PC-3 (cell line): ENCODE measurements around the gene HOXC10. TPM values are rescaled to one million over a fixed set of nuclear protein-coding genes. Genes with fewer than 3 reads are reported as not detected.

Source experiments
- ATAC-seq: fragments of 200-7000 bp; cut with Tn5 transposase; 2 replicates; pipeline ENCODE4 v1.9.1; 2020; ENCODE audit warnings: mild to moderate bottlenecking, moderate library complexity
- BruUV-seq: library from RNA; stranded (reverse); fragments of 400-500 nt; replicated peaks from 2 replicates; lab custom pipeline; 2021; lab: Mats Ljungman, UMichigan
- CTCF ChIA-PET: fragments of 300-600 bp; sonication (Branson Sonifier 250); formaldehyde crosslinking; loops from one replicate; lab custom pipeline; 2022; ENCODE audit warnings: antibody characterized with exemption; lab: Charles Lee
- POLR2A ChIA-PET: fragments of 300-600 bp; sonication (Branson Sonifier 250); formaldehyde crosslinking; loops from one replicate; lab custom pipeline; 2022; ENCODE audit warnings: antibody characterized with exemption; ENCODE audit not compliant: unreplicated experiment; lab: Charles Lee
- DNase-seq: peaks from one replicate; pipeline ENCODE4 v3.0.0-alpha.2; 2015
- H2AFZ ChIP-seq: fragments of 300-600 bp; sonication (generic); 2 replicates; pipeline ENCODE4 v1.6.0; 2016; ENCODE audit warnings: antibody characterized with exemption, low read length
- H3F3A ChIP-seq: fragments of 300-600 bp; sonication (generic); one replicate; pipeline ENCODE4 v1.6.0; 2017; ENCODE audit warnings: antibody characterized with exemption, low read length, control low read depth, mild to moderate bottlenecking; ENCODE audit not compliant: unreplicated experiment
- H3K27ac ChIP-seq: fragments of 300-600 bp; sonication (generic); 2 replicates; pipeline ENCODE4 v1.5.1; 2016; ENCODE audit warnings: mild to moderate bottlenecking, low read length
- H3K27me3 ChIP-seq: fragments of 300-600 bp; sonication (generic); 2 replicates; pipeline ENCODE4 v1.6.1; 2016; ENCODE audit warnings: low read length, mixed read lengths
- H3K36me3 ChIP-seq: fragments of 300-600 bp; sonication (generic); 2 replicates; pipeline ENCODE4 v1.6.1; 2016; ENCODE audit warnings: low read depth, mixed run types, low read length, mixed read lengths
- H3K4me1 ChIP-seq: fragments of 300-600 bp; sonication (generic); 2 replicates; pipeline ENCODE4 v1.5.1; 2016; ENCODE audit warnings: low read length; ENCODE audit not compliant: insufficient read depth
- H3K4me2 ChIP-seq: fragments of 300-600 bp; sonication (generic); 2 replicates; pipeline ENCODE4 v1.6.0; 2016; ENCODE audit warnings: low read length
- H3K4me3 ChIP-seq: fragments of 300-600 bp; sonication (generic); 2 replicates; pipeline ENCODE4 v1.5.1; 2016; ENCODE audit warnings: mild to moderate bottlenecking, low read length, mixed read lengths
- H3K79me2 ChIP-seq: fragments of 300-600 bp; sonication (generic); 2 replicates; pipeline ENCODE4 v1.6.1; 2017; ENCODE audit warnings: low read length, mixed read lengths
- H3K9ac ChIP-seq: fragments of 300-600 bp; sonication (generic); 2 replicates; pipeline ENCODE4 v1.6.0; 2016; ENCODE audit warnings: mild to moderate bottlenecking, low read length
- H3K9me2 ChIP-seq: fragments of 300-600 bp; sonication (generic); replicated peaks from 2 replicates; pipeline ENCODE4 v1.6.1; 2016; ENCODE audit warnings: mixed run types, low read length, mixed read lengths
- H3K9me3 ChIP-seq: fragments of 300-600 bp; sonication (generic); 2 replicates; pipeline ENCODE4 v1.6.1; 2016; ENCODE audit warnings: low read length, mixed read lengths
- H4K20me1 ChIP-seq: fragments of 300-600 bp; sonication (generic); 2 replicates; pipeline ENCODE4 v1.6.1; 2016; ENCODE audit warnings: low read length, mixed read lengths
- EZH2 ChIP-seq: fragments of 300-600 bp; sonication (generic); IDR thresholded peaks from one replicate; pipeline ENCODE4 v1.6.1; 2017; ENCODE audit warnings: antibody characterized with exemption, mild to moderate bottlenecking, low read length; ENCODE audit not compliant: unreplicated experiment
- EZH2phosphoT487 ChIP-seq: fragments of 300-600 bp; sonication (generic); IDR thresholded peaks from 2 replicates; pipeline ENCODE4 v1.6.1; 2018; ENCODE audit warnings: mild to moderate bottlenecking, antibody characterized with exemption, low read length, borderline replicate concordance
- intact Hi-C: fragments of 100-400 bp; cut with micrococcal nuclease; formaldehyde crosslinking; loops from 2 replicates; pipeline ENCODE4 v1.9.0; 2023
- total RNA-seq: library from RNA; depleted of rRNA; stranded (reverse); fragments of >200 nt; gene quantifications from 2 replicates; pipeline ENCODE4 v1.2.3, GENCODE V29; 2014
- TF ChIP-seq, protein P1 (sequence below): fragments of 300-600 bp; sonication (generic); conservative IDR thresholded peaks from 2 replicates; pipeline ENCODE4 v1.5.1; 2017; ENCODE audit warnings: antibody characterized with exemption, low read depth, mild to moderate bottlenecking, low read length

The HOXC10 gene
- total RNA-seq, 1 experiment from 2014 or later, result 0.69 TPM

DNA sequence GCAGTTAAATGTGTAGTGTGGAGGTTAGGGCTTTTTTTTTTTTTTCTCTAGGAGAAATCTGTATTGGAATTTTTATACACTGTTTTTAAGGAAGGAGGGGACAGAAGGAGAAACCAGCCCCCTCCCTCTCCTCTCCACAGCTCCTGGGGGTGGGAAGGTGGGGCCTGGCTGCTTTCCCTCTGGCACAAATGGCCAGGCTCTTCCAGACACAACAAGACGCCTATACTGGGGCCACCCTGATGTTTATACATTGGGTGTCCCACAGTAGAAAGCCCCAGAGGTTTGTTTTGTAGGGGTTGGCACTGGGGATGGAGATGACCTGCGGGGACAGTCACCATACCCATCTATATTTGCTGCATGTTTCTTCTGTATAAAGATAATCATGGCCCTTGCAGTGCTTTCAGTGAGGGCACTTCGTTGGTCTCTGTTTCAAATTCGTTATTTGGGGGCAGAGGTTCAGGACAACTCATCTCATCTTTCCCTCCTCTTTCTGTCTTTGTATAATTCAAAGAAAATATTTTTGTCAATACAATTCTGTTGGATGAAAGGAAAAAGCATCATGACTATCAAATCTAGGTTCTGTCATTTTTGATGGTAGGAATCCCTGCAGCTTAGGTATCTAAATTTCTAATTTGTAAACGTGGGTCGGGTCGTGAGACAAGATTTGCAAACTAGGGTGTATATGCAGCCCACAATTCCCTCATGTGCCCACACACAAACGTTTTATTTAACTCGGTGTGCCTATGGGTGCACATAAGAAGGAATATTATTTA lies 7.9 kb upstream of the HOXC10 start:
- CTCF ChIA-PET, result interaction anchor here (0.7 kb wide), 1 partner anchor 13 kb away, joined by 5 read pairs; no protein-coding TSS in a partner anchor
- no peaks in the 10 kb centered on the region for H3K9me2 ChIP-seq
- intact Hi-C loops, result no loop called here
- H2AFZ ChIP-seq, result no peak overlapping the region
- ATAC-seq (no peak), DNase-seq (no peak)
- no peak overlapping the region for H3K27ac ChIP-seq
- BruUV-seq, result no TSS peak
- H3K9ac ChIP-seq, result no peak overlapping the region
- TF ChIP-seq EZH2 (no peak), EZH2phosphoT487 (no peak)
- TF ChIP-seq, protein P1, sequence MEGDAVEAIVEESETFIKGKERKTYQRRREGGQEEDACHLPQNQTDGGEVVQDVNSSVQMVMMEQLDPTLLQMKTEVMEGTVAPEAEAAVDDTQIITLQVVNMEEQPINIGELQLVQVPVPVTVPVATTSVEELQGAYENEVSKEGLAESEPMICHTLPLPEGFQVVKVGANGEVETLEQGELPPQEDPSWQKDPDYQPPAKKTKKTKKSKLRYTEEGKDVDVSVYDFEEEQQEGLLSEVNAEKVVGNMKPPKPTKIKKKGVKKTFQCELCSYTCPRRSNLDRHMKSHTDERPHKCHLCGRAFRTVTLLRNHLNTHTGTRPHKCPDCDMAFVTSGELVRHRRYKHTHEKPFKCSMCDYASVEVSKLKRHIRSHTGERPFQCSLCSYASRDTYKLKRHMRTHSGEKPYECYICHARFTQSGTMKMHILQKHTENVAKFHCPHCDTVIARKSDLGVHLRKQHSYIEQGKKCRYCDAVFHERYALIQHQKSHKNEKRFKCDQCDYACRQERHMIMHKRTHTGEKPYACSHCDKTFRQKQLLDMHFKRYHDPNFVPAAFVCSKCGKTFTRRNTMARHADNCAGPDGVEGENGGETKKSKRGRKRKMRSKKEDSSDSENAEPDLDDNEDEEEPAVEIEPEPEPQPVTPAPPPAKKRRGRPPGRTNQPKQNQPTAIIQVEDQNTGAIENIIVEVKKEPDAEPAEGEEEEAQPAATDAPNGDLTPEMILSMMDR, result no peak
- no peaks in the 10 kb centered on the region for H4K20me1 ChIP-seq
- no peak overlapping the region for H3K4me3 ChIP-seq
- no peaks in the 10 kb centered on the region for H3F3A ChIP-seq
- no peaks in the 10 kb centered on the region for H3K79me2 ChIP-seq
- H3K9me3 ChIP-seq, result no peaks in the 10 kb centered on the region
- no peaks in the 10 kb centered on the region for H3K27me3 ChIP-seq
- H3K4me1 ChIP-seq, result peaks cover 32% of the 10 kb centered on the region
- H3K4me2 ChIP-seq, result peak overlapping the region; percentile 79
- no peaks in the 10 kb centered on the region for H3K36me3 ChIP-seq
- POLR2A ChIA-PET, result no interaction called here

DNA sequence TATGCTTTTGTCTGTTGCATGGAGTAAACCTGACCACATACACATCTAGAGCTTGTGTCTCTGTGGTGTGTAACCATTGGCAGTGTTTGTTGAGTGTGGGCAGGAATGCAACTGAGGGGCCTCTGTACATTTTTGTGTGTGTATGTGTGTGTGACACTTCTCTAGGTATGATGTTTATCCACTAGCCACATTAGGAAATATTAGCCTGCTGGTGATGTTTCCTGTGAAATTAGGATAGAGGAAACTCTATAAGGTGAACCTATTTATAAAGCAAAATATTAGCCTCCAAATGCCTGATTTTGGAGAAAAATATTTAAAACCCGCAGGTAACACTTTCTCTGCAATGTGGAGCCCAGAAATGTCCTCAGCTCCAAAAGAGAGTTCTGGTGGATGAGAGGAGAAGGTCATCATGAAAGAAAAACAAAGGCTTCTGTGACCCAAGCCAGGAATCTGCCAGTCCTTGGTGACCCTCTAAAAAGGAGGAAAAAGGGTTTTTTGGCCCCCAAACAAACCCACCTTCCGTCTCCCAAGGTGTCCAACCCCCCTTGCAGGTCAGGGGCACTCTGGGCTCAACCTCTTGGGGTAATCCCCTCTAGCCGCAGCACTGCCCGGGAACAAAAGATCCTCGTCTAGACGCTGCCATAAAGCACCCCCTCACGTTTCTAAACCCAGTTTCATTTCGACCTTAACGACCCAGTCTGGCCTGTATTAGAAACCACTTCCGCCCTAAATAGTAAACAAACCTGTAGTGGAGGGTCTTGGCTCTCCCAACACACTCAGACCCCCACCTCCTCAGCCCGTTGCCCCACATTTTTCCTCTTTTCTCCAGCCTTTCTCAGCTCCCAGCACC lies 7.1 kb upstream of the HOXC10 start:
- BruUV-seq, result no TSS peak
- Histone ChIP-seq H3K4me2 (peak overlapping the region; percentile 79), H3K27ac (no peak overlapping the region)

More for the DNA sequence above, 7.1 kb upstream of the HOXC10 start:
- Histone ChIP-seq H3K4me3 (peak overlapping the region; percentile 59), H3K4me1 (peaks cover 24% of the 10 kb centered on the region), H3F3A (no peaks in the 10 kb centered on the region), H3K27me3 (no peaks in the 10 kb centered on the region), H3K9me3 (no peaks in the 10 kb centered on the region), H3K9ac (no peak overlapping the region), H4K20me1 (no peaks in the 10 kb centered on the region), H2AFZ (peak overlapping the region; percentile 69), H3K79me2 (no peaks in the 10 kb centered on the region), H3K9me2 (no peaks in the 10 kb centered on the region), H3K36me3 (no peaks in the 10 kb centered on the region)
- intact Hi-C loops, result loop anchor here (2.0 kb wide), 1 partner anchor 207 kb away; no protein-coding TSS in a partner anchor
- ATAC-seq (no peak), DNase-seq (peak; percentile 14)
- no peak for TF ChIP-seq EZH2
- TF ChIP-seq EZH2phosphoT487, result no peak
- TF ChIP-seq, protein P1, result no peak
- ChIA-PET CTCF (no interaction called here), POLR2A (no interaction called here)
